Measurements from ENCODE around the gene BAZ1B.
"Not testable (repeated sequence)": the region's sequence is repeated elsewhere in the genome, so short reads cannot be mapped to it uniquely, and the experiment has no call there.

The BAZ1B gene

DNA sequence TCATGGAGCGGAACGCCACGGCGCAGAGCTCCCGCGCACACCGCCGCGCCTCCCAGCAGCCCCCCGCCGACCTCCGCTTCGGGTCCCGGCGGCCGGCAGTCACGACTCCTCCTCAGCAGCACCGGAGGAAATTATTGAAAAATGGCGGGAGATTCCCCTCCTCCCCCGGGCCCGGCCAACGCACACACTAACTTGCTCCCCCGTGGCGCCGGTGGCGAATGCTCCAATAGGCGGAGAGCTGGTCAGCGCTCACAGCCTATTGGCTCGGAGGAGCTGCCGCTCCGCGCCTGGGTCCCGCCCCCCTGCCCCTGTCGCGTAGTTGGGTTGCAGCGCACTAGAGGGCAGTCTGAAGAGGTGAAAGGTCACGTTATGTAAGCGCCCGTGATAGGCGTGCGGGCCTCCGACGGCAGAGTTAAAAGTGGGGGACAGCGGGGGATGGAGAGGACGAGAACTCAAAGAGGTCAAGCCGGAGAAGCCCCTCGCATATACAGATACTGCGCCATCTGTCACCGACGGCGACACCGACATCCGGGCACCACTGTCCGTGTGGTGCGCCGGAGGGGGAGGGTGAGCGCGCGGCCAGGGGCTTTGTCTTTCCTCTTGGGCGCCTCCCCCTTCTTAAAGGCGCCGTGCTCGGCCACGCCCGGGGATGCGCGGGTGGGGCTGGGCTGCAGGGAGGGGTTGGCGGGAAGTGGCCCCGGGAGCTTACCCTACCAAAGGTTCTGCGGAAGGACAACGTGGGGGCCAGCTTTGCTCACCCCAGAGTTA, at the start of gene BAZ1B:
BAZ1B (minus strand) TSS at position 189 of the 768 bp plus-strand sequence. CDS start 360 bp downstream, outside the sequence.
- peak; percentile 91 for DNase-seq

GRCh38 chr7:73570977-73571376, 48.9 kb upstream of the BAZ1B start:
- DNase-seq = no peak

GRCh38 chr7:73570521-73570920, 48.4 kb upstream of the BAZ1B start:
- DNase-seq = no peak

GRCh38 chr7:73569042-73569608, 47.0 kb upstream of the BAZ1B start:
- DNase-seq = no peak

DNA sequence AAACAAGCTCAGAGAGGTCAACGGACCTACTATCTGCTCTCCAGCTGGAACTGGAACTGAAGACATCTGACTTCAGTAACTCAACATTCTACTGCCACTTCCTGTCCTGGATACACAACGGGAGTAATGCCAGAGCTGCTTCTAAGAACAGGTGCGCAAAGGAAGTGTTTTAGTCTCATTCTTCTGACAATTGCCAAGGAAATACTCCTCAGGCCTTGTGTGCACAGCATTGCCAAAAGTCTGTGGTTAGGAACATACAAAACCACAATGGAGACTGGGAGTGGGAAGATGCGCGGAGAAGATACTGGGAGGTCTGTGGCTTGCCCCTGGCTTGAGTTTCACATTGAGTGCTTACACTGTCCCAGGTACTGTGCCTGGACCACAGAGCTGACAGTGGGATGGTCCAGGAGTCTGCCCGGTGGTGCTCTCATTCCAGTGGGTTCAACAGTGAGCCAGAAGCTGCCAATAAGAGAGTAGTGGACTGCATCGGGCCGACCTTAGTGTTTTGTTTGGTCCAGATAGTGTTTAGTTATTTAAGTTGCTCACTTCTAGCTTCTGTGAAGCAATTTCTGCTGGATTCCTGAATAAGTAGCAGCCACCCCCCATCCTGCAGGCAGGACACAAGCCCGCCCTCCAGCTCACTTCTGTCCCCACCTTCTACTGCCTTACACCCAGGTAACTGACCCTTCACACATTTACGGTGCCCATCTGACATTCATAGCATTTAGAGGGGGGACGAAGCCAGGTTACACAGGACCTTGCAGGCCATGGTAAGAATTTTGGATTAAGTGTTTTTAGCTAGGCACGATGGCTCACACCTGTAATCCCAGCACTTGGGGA, 46.0 kb upstream of the BAZ1B start:
- no peak for DNase-seq

DNA sequence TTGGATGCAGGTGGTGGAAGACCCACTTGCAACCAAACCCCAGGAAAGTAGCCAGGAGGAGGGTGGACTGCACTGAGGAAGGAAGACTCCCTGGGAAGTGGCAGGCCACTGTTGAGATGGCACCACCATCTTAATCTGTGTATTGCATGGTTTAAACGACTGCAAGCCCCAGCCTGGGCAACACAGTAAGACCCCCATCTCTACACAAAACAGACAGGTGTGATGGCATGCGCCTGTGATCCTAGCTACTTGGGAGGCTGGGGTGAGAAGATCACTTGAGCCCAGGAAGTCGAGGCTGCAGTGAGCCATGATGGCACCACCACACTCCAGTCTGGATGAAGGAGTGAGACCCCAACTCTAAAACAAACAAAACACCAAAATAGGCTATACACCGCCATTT, 45.0 kb upstream of the BAZ1B start:
- DNase-seq = no peak

- not testable (repeated sequence) for DNase-seq
Measured at GRCh38 chr7:73566431-73566830, 44.3 kb upstream of the BAZ1B start.

- DNase-seq = no peak
Measured at GRCh38 chr7:73565675-73566340, 43.7 kb upstream of the BAZ1B start.

GRCh38 chr7:73560109-73560835, 38.2 kb upstream of the BAZ1B start:
- no peak for DNase-seq

DNA sequence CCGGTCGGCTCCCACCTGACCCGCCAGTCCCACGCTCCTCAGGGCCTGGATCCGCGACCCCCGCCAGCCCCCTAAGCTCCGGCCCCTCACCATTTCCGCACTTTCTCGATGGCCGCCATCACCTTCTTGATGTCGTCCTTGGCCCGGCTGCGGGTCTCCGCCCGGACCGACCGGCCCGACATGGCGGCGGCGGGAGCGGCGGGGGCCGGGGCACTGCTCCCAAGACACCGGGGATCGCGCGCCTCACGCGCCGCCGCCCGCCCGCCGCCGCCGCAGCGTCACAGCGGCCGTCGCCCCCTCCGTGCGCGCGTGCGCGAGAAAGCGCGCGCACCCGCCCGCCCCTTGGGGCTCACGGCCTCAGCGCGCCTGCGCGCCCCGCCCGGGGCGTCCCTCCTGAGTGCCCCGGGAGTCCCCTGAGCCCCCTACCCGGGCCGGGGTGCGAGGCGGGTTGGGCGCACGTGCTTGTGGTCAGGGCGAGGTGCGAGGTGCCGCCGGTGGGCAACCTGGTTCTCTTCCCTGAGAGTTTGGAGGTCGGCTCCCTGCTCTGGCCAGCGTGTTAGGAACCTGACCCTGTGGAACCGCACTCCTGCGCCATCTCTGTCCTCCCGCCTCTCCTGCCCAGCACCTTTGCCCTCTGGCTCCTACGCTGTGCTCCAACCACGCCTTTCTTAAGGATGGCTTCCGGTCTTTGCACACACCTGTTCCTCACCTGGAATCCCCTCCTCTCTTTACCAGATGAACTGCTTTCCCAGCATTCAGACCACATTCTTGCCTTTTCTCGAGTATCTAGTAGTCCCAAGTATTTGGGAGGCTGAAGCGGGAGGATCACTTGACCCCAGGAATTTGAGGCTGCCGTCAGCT, 35.5 kb upstream of the BAZ1B start, which contains the start of gene BCL7B:
BCL7B (minus strand) TSS at position 294 of the 861 bp plus-strand sequence; CDS start at position 182, 112 bp downstream.
- DNase-seq = no peak

DNA sequence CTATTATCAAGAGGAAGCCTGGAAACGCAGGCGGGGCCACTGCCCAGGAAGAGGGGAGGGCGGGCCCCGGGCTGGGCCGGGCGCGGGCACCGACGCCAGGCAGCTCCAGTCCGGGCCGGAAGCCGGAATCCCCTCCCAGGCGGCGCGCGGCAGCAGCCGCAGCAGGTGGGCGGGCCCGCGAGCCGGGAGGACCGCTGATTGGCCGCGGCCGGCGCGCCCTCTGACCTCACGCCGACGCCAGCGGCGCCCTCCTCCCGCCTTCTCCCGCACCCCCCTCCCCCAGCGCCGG, 35.0 kb upstream of the BAZ1B start:
- peak; percentile 40 for DNase-seq

- no peak for DNase-seq
Measured at GRCh38 chr7:73556208-73557107, 34.4 kb upstream of the BAZ1B start.

DNA sequence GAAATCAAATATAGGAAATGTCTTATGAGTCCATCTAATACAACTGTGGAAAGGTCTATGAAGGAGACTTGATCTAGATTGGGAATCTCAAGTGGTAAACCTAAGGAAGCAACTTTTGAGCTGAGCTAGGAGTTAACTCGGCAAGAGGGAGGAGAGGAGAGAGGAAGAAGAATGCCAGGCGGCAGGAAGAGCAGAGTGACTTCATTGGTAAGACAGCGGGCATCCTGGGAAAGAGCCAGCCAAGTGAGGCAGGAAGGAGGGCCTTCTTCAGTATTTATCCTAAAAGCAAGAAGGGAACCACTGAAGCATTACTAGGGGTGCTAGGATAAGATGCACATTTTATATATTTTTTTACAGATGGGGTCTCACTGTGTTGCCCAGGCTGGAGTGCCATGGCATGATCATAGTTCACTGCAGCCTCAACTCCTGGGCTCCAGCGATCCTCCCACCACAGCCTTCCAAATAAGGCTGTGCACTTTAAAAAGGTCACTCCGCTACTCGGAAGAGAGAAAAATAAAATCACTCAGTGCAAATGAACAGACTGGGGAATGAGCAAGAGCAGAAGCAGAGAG, 33.4 kb upstream of the BAZ1B start:
- DNase-seq = no peak

GRCh38 chr7:73550093-73550492, 28.0 kb upstream of the BAZ1B start:
- DNase-seq = not testable (repeated sequence)

- DNase-seq = no peak
Measured at GRCh38 chr7:73549176-73549575, 27.1 kb upstream of the BAZ1B start.

DNA sequence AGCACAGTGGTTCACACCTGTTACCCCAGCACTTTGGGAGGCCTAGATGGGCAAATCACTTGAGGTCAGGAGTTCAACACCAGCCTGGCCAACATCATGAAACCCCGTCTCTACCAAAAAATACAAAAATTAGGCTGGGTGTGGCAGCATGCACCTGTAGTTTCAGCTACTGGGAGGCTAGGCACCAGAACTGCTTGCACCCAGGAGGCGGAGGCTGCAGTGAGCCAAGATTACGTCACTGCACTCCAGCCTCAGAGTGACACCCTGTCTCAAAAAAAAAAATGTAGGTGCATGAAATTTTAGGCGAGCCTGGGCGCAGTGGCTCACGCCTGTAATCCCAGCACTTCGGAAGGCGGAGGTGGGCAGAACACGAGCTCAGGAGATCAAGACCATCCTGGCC, 25.7 kb upstream of the BAZ1B start:
- no peak for DNase-seq

- DNase-seq = no peak
Measured at GRCh38 chr7:73544678-73545077, 22.6 kb upstream of the BAZ1B start.

DNA sequence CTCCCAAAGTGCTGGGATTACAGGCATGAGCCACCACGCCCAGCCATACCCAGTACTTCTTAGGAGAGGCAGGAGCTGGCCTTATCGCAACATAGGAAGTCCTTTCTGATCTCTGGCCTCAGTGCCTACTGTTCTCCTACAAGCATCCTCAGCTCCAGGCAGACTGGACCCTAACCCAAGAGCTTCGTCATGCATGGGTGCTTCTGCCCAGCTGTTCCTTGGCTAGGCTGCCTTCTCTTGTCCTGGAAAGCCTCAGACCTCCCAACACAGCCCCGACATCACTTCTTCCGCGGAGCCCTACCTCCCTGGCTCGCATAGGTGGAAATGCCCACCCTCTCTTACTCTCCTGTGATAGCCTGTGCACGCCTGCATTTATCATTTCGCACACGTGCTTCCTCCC, 19.6 kb upstream of the BAZ1B start:
- DNase-seq = no peak

DNA sequence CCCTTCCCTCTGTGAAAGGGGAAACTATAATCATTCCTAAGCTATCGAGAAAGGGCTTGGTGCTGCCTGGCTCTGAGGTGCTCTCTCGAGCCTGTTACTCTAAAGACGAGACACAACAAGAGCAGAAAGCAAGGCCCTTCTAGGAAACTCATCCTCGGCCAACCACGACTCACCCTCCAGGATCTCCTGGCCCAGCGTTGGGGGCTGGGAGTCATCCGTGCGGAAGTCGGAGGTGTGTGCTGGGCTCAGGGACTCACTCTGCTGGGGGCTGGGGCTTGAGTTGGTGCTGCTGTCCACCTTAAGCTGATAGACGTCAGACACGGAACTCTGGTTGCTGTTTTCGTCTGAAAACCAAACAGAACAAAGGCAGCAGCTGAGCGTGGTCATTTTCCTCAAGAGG, 17.6 kb upstream of the BAZ1B start:
- DNase-seq = no peak

DNA sequence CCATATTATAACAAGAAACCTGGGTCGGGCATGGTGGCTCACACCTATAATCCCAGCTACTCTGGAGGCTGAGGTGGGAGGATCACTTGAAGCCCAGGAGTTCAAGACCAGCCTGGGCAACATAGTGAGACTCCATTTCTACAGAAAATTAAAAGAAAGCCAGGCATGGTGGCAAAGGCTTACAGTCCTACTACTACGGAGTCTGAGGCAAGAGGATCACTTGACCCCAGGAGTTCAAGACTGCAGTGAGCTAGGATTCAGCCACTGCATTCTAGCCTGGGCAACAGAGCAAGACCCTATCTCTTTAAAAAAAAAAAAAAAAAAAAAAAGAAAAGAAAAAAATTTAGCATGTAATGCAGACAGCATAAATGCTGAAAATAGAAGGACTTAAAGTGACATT, 16.4 kb upstream of the BAZ1B start:
- not testable (repeated sequence) for DNase-seq
